Left kidney (tissue), 8 donors: ENCODE measurements around the gene LDOC1. TPM values are rescaled to one million over a fixed set of nuclear protein-coding genes. Genes with fewer than 3 reads are reported as not detected.
"Not testable (repeated sequence)": the region's sequence is repeated elsewhere in the genome, so short reads cannot be mapped to it uniquely, and the experiment has no call there.

ENCODE experiments used
- DNase-seq: peaks from one replicate; pipeline ENCODE4 v3.0.0-alpha.2; 2013
- long read RNA-seq, 8 donors: transcript quantifications; one replicate each; lab custom pipeline, GENCODE V29; 2026
- polyA plus RNA-seq: library from polyadenylated mRNA; unstranded; fragments of 120-200 nt; gene quantifications from one replicate; pipeline ENCODE4 v1.2.1, GENCODE V29; 2013; ENCODE audit not compliant: insufficient read length

LDOC1 gene
- polyA plus RNA-seq: 69.7 TPM
- long read RNA-seq, donor 1, transcript LDOC1-201 (1 exons, 1,381 nt): major isoform, 270 of 272 reads
- long read RNA-seq, donor 1, partial matches to known transcripts: 0 of 272 reads
- long read RNA-seq, donor 1, other reads (novel, unspliced or antisense): 0 of 272 reads
- long read RNA-seq, donor 2, transcript LDOC1-201 (1 exons, 1,381 nt): major isoform, 121 of 121 reads
- long read RNA-seq, donor 2, partial matches to known transcripts: 0 of 121 reads
- long read RNA-seq, donor 2, other reads (novel, unspliced or antisense): 0 of 121 reads
- long read RNA-seq, donor 3, transcript LDOC1-201 (1 exons, 1,381 nt): major isoform, 138 of 138 reads
- long read RNA-seq, donor 3, partial matches to known transcripts: 0 of 138 reads
- long read RNA-seq, donor 3, other reads (novel, unspliced or antisense): 0 of 138 reads
- long read RNA-seq, donor 4, transcript LDOC1-201 (1 exons, 1,381 nt): major isoform, 9 of 9 reads
- long read RNA-seq, donor 4, partial matches to known transcripts: 0 of 9 reads
- long read RNA-seq, donor 4, other reads (novel, unspliced or antisense): 0 of 9 reads
- long read RNA-seq, donor 5, transcript LDOC1-201 (1 exons, 1,381 nt): major isoform, 112 of 113 reads
- long read RNA-seq, donor 5, partial matches to known transcripts: 0 of 113 reads
- long read RNA-seq, donor 5, other reads (novel, unspliced or antisense): 0 of 113 reads
- long read RNA-seq, donor 6, transcript LDOC1-201 (1 exons, 1,381 nt): major isoform, 152 of 156 reads
- long read RNA-seq, donor 6, partial matches to known transcripts: 0 of 156 reads
- long read RNA-seq, donor 6, other reads (novel, unspliced or antisense): 0 of 156 reads
- long read RNA-seq, donor 7, transcript LDOC1-201 (1 exons, 1,381 nt): major isoform, 203 of 205 reads
- long read RNA-seq, donor 7, partial matches to known transcripts: 0 of 205 reads
- long read RNA-seq, donor 7, other reads (novel, unspliced or antisense): 0 of 205 reads
- long read RNA-seq, donor 8, transcript LDOC1-201 (1 exons, 1,381 nt): major isoform, 58 of 59 reads
- long read RNA-seq, donor 8, partial matches to known transcripts: 0 of 59 reads
- long read RNA-seq, donor 8, other reads (novel, unspliced or antisense): 0 of 59 reads

- peak; percentile 68 for DNase-seq
These were observed at the start of gene LDOC1 for GRCh38 chrX:141176586-141177451. Gene LDOC1 (minus strand): TSS chrX:141177129. CDS start chrX:141177021, 108 bp downstream.

DNA sequence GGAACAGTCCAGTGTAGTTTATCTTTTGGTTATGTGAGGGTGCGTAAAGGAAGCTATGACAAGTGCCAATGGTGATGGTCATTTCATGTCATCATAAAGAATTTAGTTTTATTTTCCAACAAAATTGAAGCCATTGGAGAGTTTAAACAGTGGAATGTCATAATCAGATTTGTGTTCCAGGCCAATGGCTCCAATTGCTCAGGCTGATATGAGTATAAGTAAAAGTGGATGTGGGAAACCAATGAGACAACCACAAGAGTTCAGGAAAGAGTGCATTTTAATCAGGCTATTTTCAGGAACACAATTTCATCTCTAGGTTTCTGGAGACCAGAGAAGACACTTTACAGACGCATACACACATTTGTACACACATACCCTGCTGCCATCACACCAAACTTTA lies 44.7 kb upstream of the LDOC1 start:
- DNase-seq: no peak

- DNase-seq: no peak
These were observed 43.5 kb upstream of the LDOC1 start for GRCh38 chrX:141220342-141221008.

DNA sequence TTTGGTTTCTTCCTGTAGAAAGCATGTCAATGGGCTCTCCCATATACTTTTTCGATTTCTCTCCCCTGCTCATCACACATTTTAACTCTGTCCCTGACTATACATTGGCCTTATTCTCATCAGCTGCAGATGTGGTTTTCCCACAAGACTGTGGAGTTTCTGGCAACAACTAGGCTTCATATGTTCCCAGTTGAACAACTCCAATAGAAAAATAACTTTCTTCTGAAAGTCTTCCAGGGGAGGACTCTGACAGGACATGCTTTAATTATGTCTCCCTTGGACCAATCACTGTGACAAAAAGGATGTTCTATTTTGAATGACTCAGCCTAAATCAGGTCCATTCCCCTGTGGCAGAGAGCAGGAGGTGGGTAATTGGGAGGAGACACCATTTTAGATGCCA lies 37.3 kb upstream of the LDOC1 start:
- no peak for DNase-seq

GRCh38 chrX:141201962-141202361 lies 25.0 kb upstream of the LDOC1 start:
- DNase-seq: no peak

DNA sequence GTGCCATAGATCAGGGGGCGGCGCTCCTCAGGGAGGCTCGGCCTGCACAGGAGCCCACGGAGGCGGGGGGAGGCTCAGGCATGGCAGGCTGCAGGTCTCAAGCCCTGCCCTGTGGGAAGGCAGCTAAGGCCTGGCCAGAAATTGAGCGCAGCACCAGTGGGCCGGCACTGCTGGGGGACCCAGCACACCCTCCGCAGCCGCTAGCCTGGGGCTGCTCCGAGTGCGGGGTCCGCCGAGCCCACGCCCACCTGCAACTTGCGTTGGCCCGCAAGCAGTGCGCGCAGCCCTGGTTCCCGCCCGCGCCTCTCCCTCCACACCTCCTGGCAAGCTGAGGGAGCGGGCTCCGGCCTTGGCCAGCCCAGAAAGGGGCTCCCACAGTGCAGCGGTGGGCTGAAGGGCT lies 11.6 kb upstream of the LDOC1 start:
- DNase-seq: not testable (repeated sequence)

GRCh38 chrX:141185366-141185765 lies 8.4 kb upstream of the LDOC1 start:
- no peak for DNase-seq

DNA sequence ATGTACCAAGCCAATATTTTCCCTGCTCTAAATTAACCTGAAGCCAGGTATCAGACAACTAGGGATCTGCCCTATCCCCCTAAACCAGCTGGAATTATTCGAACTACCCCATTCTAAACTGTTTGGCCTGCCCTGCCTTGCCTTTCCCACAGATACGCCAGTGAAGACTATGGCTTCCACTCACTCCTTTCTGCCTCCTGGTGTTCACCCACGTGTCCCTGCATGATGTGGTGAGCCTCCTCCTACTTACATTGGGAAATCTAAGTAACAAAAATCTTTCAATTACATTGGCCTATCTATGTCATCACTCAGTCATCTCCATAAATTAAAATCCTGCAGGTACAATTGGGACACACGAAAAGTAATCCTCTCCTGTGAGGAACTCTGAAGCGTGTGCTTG lies 6.1 kb upstream of the LDOC1 start:
- DNase-seq: no peak

- DNase-seq: no peak
These were observed 3.9 kb upstream of the LDOC1 start for GRCh38 chrX:141180851-141181250.

DNA sequence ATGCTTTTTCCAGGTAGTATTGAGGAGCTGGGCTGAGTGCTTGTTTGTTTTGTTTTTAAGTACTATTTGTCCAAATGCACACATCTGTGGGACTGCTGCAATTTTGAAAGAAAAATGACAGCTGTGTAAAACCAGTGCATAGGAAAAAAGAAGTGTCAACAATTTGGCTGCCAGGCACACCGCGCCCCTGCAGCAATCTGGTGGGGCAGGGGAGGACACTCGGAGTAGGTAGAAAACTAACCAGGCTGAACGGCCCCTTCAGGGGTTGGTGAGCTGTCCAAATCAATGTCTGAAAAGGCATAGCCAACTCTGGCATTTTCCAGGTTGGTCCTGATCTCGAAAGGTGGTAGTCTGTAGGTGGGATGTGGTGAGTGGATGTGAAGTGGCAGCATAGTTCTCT lies 1.1 kb downstream of the LDOC1 start:
- DNase-seq: no peak

GRCh38 chrX:141164406-141164805 lies 12.5 kb downstream of the LDOC1 start:
- no peak for DNase-seq

GRCh38 chrX:141158084-141158483 lies 18.8 kb downstream of the LDOC1 start:
- DNase-seq: no peak

GRCh38 chrX:141155231-141155630 lies 21.7 kb downstream of the LDOC1 start:
- DNase-seq: not testable (repeated sequence)

DNA sequence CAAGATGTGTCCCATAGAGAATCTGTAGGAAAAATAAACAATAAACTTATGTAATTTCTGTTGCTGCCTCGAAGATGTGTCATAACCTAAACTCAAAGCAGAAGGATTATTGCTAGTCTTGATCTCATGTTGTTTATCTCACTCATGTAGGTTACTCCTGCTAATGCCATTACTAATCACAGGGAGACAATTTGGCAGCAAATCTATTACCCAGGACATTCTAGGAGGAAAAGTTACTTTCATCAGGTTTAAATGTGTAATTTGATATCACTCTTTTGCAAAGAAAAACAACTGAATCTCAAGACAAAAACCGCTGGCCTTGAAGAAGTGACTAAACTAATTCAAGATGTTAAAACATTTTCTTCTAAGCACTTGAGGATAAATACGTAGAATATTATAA lies 34.0 kb downstream of the LDOC1 start:
- DNase-seq: no peak

DNA sequence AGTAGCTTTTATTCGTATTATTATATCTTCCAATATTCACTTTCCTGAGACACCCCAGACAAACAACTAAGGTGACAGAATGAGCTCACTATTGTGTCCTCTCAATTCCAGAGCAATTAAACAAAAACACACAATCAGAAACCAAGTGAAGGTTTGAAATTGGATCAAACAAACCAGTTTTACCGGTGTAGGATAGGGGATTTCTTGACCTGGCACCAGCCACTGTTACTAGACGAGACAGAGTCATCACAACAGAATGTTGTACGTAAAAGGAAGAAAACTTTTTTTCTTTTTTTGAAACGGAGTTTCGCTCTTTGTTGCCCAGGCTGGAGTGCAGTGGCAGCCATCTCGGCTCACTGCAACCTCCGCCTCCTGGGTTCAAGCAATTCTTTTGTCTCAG lies 43.7 kb downstream of the LDOC1 start:
- DNase-seq: no peak

- DNase-seq: no peak
These were observed 49.8 kb downstream of the LDOC1 start for GRCh38 chrX:141127146-141127545.

Other genes with a start within 250 kb of the LDOC1 start
- not detected for gene SPANXB1, start 174.5 kb downstream of the LDOC1 start, polyA plus RNA-seq
- gene SPANXC, start 65.4 kb upstream of the LDOC1 start, polyA plus RNA-seq: not detected